Adipose tissue (tissue), 3 donors: ENCODE data around the gene KIF17. TPM values are rescaled to one million over a fixed set of nuclear protein-coding genes. Genes with fewer than 3 reads are reported as not detected.

ENCODE experiments used
- H3K27ac ChIP-seq: one replicate; pipeline ENCODE4 v1.5.1; 2013; ENCODE audit warnings: low read depth, low read length
- WGBS, 3 donors: extraction: QIAGEN DNeasy Blood & Tissue Kit; methylation state at CpG; one replicate each; pipeline ENCODE4 v1.1.7; 2013; 5-methylcytosine and 5-hydroxymethylcytosine counted together
- polyA plus RNA-seq, 3 donors: library from polyadenylated mRNA; stranded (reverse); fragments of 200-250 nt; gene quantifications; one replicate each; pipeline ENCODE4 v1.2.3, GENCODE V29; 2013
- donor health status: healthy with polysubstance abuse.
- donor health status: Bipolar disorder and iron deficiency.
- donor health status: healthy.

Gene KIF17
- polyA plus RNA-seq, 3 donors = 0.89 to 5.4 (median 4.2) TPM

DNA sequence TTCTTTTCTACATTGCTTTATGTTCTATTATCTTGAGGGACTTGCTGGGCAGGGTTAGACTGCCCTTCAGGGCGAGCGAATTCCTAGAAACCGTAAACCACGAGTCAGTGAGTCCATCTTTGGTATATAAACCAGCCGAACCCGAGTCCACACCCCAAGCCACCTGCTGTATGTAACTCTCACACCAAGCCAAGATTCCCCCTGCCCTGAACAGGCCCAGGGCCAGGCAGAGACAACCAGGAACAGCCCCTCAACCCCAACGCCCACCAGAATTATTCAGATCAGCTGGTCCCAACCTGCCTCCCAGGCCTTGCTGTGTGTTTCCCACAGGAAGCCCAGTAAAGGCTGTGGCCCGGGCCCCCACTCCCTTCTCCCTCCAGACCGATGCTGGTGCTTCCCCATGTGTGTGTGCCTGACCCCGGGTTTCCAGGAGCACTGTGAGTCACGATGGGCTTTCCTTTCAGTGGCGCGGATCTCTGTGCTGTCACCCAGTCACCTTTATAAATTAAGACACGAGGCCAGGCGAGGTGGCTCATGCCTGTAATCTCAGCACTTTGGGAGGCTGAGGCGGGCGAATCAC lies 17.1 kb downstream of the KIF17 start:
- H3K27ac ChIP-seq = no peak overlapping the region
- 86 to 90% (median 88%) methylated on average over 17 of the region's 17 CpGs for WGBS, 3 donors

- no peak overlapping the region for H3K27ac ChIP-seq
- WGBS, 3 donors = 86 to 93% (median 88%) methylated on average over 9 of the region's 9 CpGs
Measured at GRCh38 chr1:20699558-20699957, 18.2 kb downstream of the KIF17 start.

- no peak overlapping the region for H3K27ac ChIP-seq
- 89 to 91% (median 90%) methylated on average over 18 of the region's 18 CpGs for WGBS, 3 donors
Measured at GRCh38 chr1:20698195-20698910, 19.5 kb downstream of the KIF17 start.

- H3K27ac ChIP-seq = no peak overlapping the region
- WGBS, 3 donors = 74 to 90% (median 86%) methylated on average over 12 of the region's 12 CpGs
Measured at GRCh38 chr1:20697563-20697962, 20.2 kb downstream of the KIF17 start.

DNA sequence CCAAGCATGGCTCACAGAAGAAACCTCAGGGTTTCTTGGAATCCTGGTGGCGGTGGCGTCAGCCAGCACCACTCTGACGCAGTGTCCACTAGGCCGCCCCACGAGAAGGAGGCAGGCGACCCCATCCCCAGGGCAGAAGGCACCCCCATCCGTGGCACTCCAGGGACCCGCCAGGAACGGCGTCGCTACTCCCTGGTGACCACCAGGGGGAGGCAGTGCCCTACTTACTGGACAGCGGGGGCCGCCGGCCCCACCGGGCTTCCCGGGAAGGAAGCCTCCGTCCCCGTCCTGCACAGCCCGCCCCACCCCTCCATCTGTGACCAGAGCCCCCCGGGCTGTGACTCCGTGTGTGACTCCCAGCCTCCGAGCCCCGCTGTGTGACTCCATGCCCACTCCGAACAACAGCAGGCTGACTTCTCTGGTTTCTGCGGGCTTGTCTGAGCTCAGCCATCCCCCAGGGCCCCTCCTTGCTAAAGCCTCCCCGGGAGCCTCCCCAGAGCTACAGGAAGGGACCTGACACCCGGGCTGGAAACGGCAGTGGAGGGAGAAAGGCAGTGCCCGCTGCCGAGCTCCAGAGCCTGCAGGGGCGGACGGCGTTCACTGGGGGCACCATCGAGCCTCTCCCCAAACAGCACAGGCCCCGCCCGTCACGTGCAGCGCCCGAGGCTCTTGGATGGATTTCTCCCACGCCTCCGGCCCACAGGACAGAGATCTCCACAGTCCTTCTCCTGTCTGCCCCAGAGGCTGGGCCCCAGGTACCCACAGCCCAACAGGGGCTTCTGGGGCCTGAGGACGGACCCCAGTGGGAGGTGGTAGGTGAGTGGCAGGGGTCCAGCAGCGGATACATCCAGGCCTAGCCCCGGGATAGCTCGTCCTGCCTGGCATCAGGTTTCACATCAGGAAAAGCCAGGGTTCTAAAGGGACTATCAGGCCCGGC lies 21.1 kb downstream of the KIF17 start:
- no peak overlapping the region for H3K27ac ChIP-seq
- 2 to 3% (median 3%) methylated on average over 40 to 46 of the region's 46 CpGs for WGBS, 3 donors

GRCh38 chr1:20695515-20695914 lies 22.3 kb downstream of the KIF17 start:
- WGBS, 3 donors = 78 to 84% (median 82%) methylated on average over 10 of the region's 10 CpGs
- no peak overlapping the region for H3K27ac ChIP-seq

GRCh38 chr1:20693623-20694022 lies 24.2 kb downstream of the KIF17 start:
- 78 to 90% (median 85%) methylated on average over 2 of the region's 2 CpGs for WGBS, 3 donors
- H3K27ac ChIP-seq = no peak overlapping the region

- no peak overlapping the region for H3K27ac ChIP-seq
- 88 to 93% (median 89%) methylated on average over 1 of the region's 1 CpG for WGBS, 3 donors
Measured at GRCh38 chr1:20691872-20692271, 25.9 kb downstream of the KIF17 start.

DNA sequence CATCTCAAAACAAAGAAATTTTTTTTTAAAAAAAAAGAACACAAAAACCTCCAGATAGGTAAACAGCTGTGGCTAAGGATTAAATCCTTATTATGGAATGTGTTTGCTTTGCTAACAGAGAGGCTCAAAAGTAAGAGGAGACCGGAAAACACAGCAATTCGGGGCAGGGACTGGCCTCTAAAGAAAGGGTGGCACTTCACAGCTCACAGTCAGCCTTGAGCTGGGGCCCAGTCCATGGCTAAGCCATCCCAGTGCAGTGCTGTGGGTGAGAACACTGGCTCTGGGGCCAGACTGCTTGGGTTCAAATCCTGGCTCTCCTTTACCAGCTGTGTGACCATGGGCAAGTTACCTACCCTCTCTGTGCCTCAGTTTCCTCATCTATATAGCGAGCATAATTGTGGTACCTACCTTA lies 28.2 kb downstream of the KIF17 start:
- 81 to 89% (median 84%) methylated on average over 3 of the region's 3 CpGs for WGBS, 3 donors
- H3K27ac ChIP-seq = no peak overlapping the region

GRCh38 chr1:20686883-20687725 lies 30.7 kb downstream of the KIF17 start:
- H3K27ac ChIP-seq = no peak overlapping the region
- 78 to 89% (median 88%) methylated on average over 26 of the region's 26 CpGs for WGBS, 3 donors

- 67 to 79% (median 78%) methylated on average over 12 of the region's 12 CpGs for WGBS, 3 donors
- H3K27ac ChIP-seq = no peak overlapping the region
Measured at GRCh38 chr1:20685741-20686140, 32.1 kb downstream of the KIF17 start.

- H3K27ac ChIP-seq = no peak overlapping the region
- 46 to 71% (median 66%) methylated on average over 20 to 21 of the region's 21 CpGs for WGBS, 3 donors
Measured at GRCh38 chr1:20685099-20685662, 32.6 kb downstream of the KIF17 start.

DNA sequence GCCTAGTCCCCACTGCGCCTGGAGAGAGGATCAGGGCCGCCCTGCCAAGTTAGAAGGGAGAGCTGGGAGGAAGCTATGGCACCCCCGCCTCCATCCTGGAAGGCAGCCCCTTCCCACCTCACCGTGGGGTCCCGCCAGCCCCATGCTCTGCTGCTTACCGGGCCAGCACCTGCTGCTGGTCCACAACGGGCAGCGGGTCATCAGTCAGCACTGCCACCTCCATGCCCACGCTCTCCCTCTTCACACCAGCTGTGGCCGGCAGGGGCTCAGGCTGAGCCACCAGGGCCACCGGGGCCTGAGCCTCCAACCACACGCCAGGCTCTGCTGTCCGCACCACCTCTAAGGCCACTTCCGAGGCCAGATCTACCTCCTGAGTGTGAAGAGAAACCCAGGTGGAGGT lies 33.2 kb downstream of the KIF17 start:
- no peak overlapping the region for H3K27ac ChIP-seq
- 76 to 91% (median 77%) methylated on average over 14 of the region's 14 CpGs for WGBS, 3 donors

- 62 to 80% (median 67%) methylated on average over 13 of the region's 13 CpGs for WGBS, 3 donors
- no peak overlapping the region for H3K27ac ChIP-seq
Measured at GRCh38 chr1:20684050-20684620, 33.7 kb downstream of the KIF17 start.

DNA sequence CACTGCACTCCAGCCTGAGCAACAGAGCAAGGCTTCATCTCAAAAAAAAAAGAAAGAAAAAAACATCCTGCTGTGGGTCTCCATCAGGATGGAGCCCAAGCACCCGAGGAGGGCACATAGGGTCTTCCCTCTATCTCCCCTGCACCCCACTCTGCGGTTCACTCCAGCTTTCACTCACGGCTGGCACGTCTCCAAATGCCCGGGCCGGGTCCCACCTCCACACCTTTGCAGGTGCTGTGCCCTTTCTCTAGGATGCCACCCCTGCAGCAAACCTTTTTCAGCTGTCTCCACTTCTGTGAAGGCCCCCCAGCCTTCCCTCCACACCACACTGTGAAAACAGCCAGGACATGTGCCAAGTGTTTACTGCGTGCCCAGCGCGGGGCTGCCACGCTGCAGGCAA lies 34.2 kb downstream of the KIF17 start:
- WGBS, 3 donors = 79 to 86% (median 82%) methylated on average over 10 of the region's 10 CpGs

GRCh38 chr1:20682571-20683236 lies 35.1 kb downstream of the KIF17 start:
- H3K27ac ChIP-seq = no peak overlapping the region
- WGBS, 3 donors = 46 to 78% (median 54%) methylated on average over 24 of the region's 24 CpGs

More for the DNA sequence above, 34.2 kb downstream of the KIF17 start:
- no peak overlapping the region for H3K27ac ChIP-seq

- 88 to 93% (median 89%) methylated on average over 9 of the region's 9 CpGs for WGBS, 3 donors
- no peak overlapping the region for H3K27ac ChIP-seq
Measured at GRCh38 chr1:20681999-20682398, 35.8 kb downstream of the KIF17 start.
